Stimulated activated memory B cell treated with anti-CD40 and anti-IgM and Interleukin-4, amounts not matched to agents 10 μg/mL and 1 μg/mL and 100 μg/mL, for 72 hours (primary cell): Measurements from ENCODE around the gene FOXQ1.

Source experiments
- ATAC-seq: fragments of 150-1000 bp; cut with Tn5 transposase; 2 replicates; pipeline ENCODE4 v1.10.0; 2021
- H3K27ac Mint-ChIP-seq: one replicate; pipeline ENCODE4 v1.8.0; 2022; ENCODE audit warnings: mild to moderate bottlenecking, mixed read lengths
- H3K27me3 Mint-ChIP-seq: one replicate; pipeline ENCODE4 v1.8.0; 2022; ENCODE audit warnings: mixed read lengths
- H3K36me3 Mint-ChIP-seq: one replicate; pipeline ENCODE4 v1.8.0; 2022; ENCODE audit warnings: mixed read lengths
- H3K4me1 Mint-ChIP-seq: one replicate; pipeline ENCODE4 v1.8.0; 2022; ENCODE audit warnings: mixed read lengths
- H3K4me3 Mint-ChIP-seq: one replicate; pipeline ENCODE4 v1.8.0; 2022; ENCODE audit warnings: mild to moderate bottlenecking, moderate library complexity, mixed read lengths
- H3K9me3 Mint-ChIP-seq: one replicate; pipeline ENCODE4 v1.8.0; 2022; ENCODE audit warnings: mixed read lengths

FOXQ1 gene

GRCh38 chr6:1281746-1282145 lies 30.2 kb upstream of the FOXQ1 start:
- no peak for ATAC-seq
- H3K4me1 Mint-ChIP-seq: no peaks in the 10 kb centered on the region
- peaks cover 41% of the 10 kb centered on the region for H3K27me3 Mint-ChIP-seq
- H3K9me3 Mint-ChIP-seq: no peaks in the 10 kb centered on the region
- H3K4me3 Mint-ChIP-seq: no peak overlapping the region
- H3K27ac Mint-ChIP-seq: no peak overlapping the region
- H3K36me3 Mint-ChIP-seq: no peaks in the 10 kb centered on the region

DNA sequence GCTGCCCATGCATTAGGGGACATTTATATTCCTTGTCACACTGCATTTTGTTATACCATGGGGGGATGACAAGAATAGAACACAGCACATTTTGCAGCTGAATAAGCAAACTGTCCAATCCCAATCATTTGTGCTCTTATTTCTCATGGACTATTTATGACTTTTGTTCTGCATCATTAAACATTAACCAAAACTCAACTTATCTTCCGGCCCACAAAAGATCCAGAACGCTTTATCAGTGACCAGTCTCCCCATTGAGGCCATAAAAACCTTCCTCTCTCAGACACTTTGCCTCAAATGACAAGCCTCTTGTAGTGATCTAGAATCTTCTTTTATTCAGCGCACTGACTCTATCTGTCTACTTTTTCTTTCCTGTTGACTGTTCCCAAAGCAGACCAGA lies 28.4 kb upstream of the FOXQ1 start:
- H3K36me3 Mint-ChIP-seq: no peaks in the 10 kb centered on the region
- ATAC-seq: no peak
- H3K27me3 Mint-ChIP-seq: peaks cover 48% of the 10 kb centered on the region
- H3K9me3 Mint-ChIP-seq: no peaks in the 10 kb centered on the region
- no peak overlapping the region for H3K4me3 Mint-ChIP-seq
- no peak overlapping the region for H3K27ac Mint-ChIP-seq
- H3K4me1 Mint-ChIP-seq: no peaks in the 10 kb centered on the region

DNA sequence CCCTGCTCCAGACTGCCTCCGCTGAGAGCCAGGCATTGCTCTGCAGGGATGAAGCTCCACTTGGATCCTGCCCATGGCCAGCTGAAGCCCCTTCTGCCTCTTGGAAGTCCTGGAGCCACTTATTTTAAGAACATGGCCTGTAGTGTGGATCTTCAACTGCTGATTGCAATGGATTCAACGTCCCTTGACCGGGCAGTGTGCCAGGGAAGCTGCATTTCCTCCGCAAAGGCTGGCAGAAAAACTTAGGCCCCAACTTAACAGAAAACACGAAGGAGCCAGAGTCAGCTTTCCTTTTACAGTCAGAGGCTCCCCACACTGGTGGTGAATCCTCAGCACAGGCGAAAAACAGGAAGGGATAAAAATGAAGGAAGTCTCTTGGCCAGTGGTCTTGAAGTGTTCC lies 26.3 kb upstream of the FOXQ1 start:
- H3K27ac Mint-ChIP-seq: no peak overlapping the region
- H3K27me3 Mint-ChIP-seq: peaks cover 50% of the 10 kb centered on the region
- no peak overlapping the region for H3K4me3 Mint-ChIP-seq
- no peaks in the 10 kb centered on the region for H3K4me1 Mint-ChIP-seq
- no peaks in the 10 kb centered on the region for H3K36me3 Mint-ChIP-seq
- no peak for ATAC-seq
- no peaks in the 10 kb centered on the region for H3K9me3 Mint-ChIP-seq

- Mint-ChIP-seq H3K4me3 (no peak overlapping the region), H3K9me3 (no peaks in the 10 kb centered on the region), H3K4me1 (no peaks in the 10 kb centered on the region), H3K27me3 (peaks cover 46% of the 10 kb centered on the region), H3K36me3 (no peaks in the 10 kb centered on the region), H3K27ac (no peak overlapping the region)
- no peak for ATAC-seq
Measured at GRCh38 chr6:1285956-1286355, 25.9 kb upstream of the FOXQ1 start.

GRCh38 chr6:1287103-1287591 lies 24.8 kb upstream of the FOXQ1 start:
- no peak for ATAC-seq
- Mint-ChIP-seq H3K9me3 (no peaks in the 10 kb centered on the region), H3K4me3 (no peak overlapping the region), H3K4me1 (no peaks in the 10 kb centered on the region), H3K27ac (no peak overlapping the region), H3K36me3 (no peaks in the 10 kb centered on the region), H3K27me3 (peaks cover 34% of the 10 kb centered on the region)

DNA sequence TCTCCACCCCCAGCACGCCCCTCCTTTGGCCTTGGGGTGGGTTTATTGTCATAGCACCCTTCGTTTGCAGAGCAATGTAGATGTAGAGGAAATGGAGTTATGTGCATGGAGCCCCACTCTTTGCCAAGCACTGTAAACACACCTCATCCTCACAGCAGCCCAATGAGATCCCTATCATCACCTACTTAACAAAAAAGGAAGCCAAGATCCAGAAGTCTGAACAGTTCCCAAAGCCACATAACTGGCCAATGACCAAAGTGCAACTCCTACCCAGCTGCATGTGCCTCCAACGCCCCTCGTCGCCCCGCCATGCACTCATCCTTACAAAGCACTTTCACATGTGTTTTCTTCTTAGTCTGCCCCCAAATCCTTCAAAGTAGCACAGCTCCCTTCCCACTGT lies 21.8 kb upstream of the FOXQ1 start:
- ATAC-seq: no peak
- H3K36me3 Mint-ChIP-seq: no peaks in the 10 kb centered on the region
- no peak overlapping the region for H3K27ac Mint-ChIP-seq
- H3K4me1 Mint-ChIP-seq: no peaks in the 10 kb centered on the region
- no peak overlapping the region for H3K4me3 Mint-ChIP-seq
- peaks cover 29% of the 10 kb centered on the region for H3K27me3 Mint-ChIP-seq
- peaks cover 7% of the 10 kb centered on the region for H3K9me3 Mint-ChIP-seq

DNA sequence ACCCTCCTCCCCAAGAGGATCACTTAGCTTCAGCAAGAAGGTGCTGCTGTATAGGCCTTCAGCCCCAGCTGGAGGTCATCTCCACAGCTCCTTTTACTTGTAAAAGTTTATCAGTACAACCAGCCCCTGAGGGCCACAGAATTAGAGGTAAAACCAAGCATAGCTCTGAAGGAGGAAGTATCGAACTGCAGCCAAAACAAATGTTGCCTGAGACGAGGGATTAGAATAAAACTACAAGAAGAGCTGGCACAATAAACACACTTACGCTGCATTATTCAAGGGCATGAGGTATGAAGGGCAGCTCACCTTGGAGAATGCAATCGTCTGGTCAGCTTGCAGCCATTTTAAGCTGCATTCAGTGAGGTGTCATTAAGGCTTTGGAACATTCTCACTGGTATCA lies 21.1 kb upstream of the FOXQ1 start:
- no peaks in the 10 kb centered on the region for H3K4me1 Mint-ChIP-seq
- H3K36me3 Mint-ChIP-seq: no peaks in the 10 kb centered on the region
- H3K4me3 Mint-ChIP-seq: no peak overlapping the region
- no peak for ATAC-seq
- H3K27me3 Mint-ChIP-seq: peaks cover 36% of the 10 kb centered on the region
- H3K9me3 Mint-ChIP-seq: peaks cover 9% of the 10 kb centered on the region
- H3K27ac Mint-ChIP-seq: no peak overlapping the region

GRCh38 chr6:1291381-1291780 lies 20.5 kb upstream of the FOXQ1 start:
- Mint-ChIP-seq H3K9me3 (peaks cover 9% of the 10 kb centered on the region), H3K36me3 (no peaks in the 10 kb centered on the region), H3K4me1 (no peaks in the 10 kb centered on the region), H3K27me3 (peaks cover 38% of the 10 kb centered on the region), H3K4me3 (no peak overlapping the region), H3K27ac (no peak overlapping the region)
- ATAC-seq: no peak

- no peaks in the 10 kb centered on the region for H3K36me3 Mint-ChIP-seq
- H3K4me3 Mint-ChIP-seq: no peak overlapping the region
- H3K27me3 Mint-ChIP-seq: peaks cover 39% of the 10 kb centered on the region
- H3K27ac Mint-ChIP-seq: no peak overlapping the region
- H3K4me1 Mint-ChIP-seq: no peaks in the 10 kb centered on the region
- H3K9me3 Mint-ChIP-seq: peaks cover 9% of the 10 kb centered on the region
- ATAC-seq: no peak
Measured at GRCh38 chr6:1295420-1295819, 16.5 kb upstream of the FOXQ1 start.

DNA sequence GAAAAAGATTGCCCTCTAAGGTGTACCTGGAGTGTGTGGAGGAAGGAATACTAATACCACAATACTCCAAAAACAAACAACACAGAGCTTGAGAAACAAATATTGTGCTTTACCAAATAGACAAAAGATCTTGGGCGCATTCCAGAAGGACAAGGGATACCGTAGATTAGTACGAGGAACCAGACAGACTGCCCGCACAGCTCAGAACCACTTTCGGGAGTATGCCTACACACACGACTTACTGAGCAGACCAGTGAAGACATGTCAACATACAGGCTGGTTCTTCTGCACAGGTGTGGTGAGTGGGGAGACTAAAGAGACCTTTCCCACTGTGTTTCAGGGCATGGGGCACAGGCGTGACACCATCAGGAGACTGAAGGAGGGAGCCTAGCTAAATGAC lies 15.8 kb upstream of the FOXQ1 start:
- H3K36me3 Mint-ChIP-seq: no peaks in the 10 kb centered on the region
- no peak overlapping the region for H3K27ac Mint-ChIP-seq
- ATAC-seq: no peak
- no peak overlapping the region for H3K4me3 Mint-ChIP-seq
- H3K27me3 Mint-ChIP-seq: peaks cover 38% of the 10 kb centered on the region
- no peaks in the 10 kb centered on the region for H3K4me1 Mint-ChIP-seq
- H3K9me3 Mint-ChIP-seq: peaks cover 9% of the 10 kb centered on the region

DNA sequence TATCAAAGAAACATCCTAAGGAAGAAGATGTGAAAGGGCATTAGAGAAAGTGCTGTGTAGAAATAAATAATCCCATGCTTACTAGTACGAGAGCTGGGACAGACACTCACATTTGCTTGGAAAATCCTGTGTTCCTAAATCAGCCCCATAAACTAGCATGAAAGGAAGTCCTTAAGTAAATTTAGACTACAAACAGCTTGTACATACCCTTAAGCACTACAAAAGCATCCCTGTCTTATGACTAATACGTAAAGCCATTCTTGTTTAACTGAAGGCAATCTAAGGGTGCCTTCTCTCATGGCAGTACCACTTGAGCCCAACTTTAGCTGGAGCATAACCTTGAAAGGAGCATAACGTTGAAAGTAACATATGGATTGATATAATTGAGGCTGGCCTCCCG lies 15.4 kb upstream of the FOXQ1 start:
- H3K27me3 Mint-ChIP-seq: peaks cover 38% of the 10 kb centered on the region

GRCh38 chr6:1297746-1298145 lies 14.2 kb upstream of the FOXQ1 start:
- peaks cover 17% of the 10 kb centered on the region for H3K9me3 Mint-ChIP-seq
- no peak overlapping the region for H3K27ac Mint-ChIP-seq
- peaks cover 38% of the 10 kb centered on the region for H3K27me3 Mint-ChIP-seq
- ATAC-seq: no peak
- no peaks in the 10 kb centered on the region for H3K36me3 Mint-ChIP-seq
- H3K4me3 Mint-ChIP-seq: no peak overlapping the region
- H3K4me1 Mint-ChIP-seq: no peaks in the 10 kb centered on the region

More for the DNA sequence above, 15.4 kb upstream of the FOXQ1 start:
- Mint-ChIP-seq H3K4me3 (no peak overlapping the region), H3K9me3 (peaks cover 11% of the 10 kb centered on the region), H3K36me3 (no peaks in the 10 kb centered on the region), H3K4me1 (no peaks in the 10 kb centered on the region), H3K27ac (no peak overlapping the region)
- no peak for ATAC-seq

- Mint-ChIP-seq H3K27me3 (peaks cover 38% of the 10 kb centered on the region), H3K4me3 (no peak overlapping the region), H3K9me3 (peaks cover 15% of the 10 kb centered on the region)
Measured at GRCh38 chr6:1298768-1299167, 13.1 kb upstream of the FOXQ1 start.

GRCh38 chr6:1306133-1306532 lies 5.8 kb upstream of the FOXQ1 start:
- H3K4me3 Mint-ChIP-seq: no peak overlapping the region
- H3K27ac Mint-ChIP-seq: no peak overlapping the region
- no peaks in the 10 kb centered on the region for H3K36me3 Mint-ChIP-seq
- no peak for ATAC-seq
- peaks cover 14% of the 10 kb centered on the region for H3K9me3 Mint-ChIP-seq
- H3K27me3 Mint-ChIP-seq: peaks cover 36% of the 10 kb centered on the region
- H3K4me1 Mint-ChIP-seq: peaks cover 10% of the 10 kb centered on the region

More at GRCh38 chr6:1298768-1299167, 13.1 kb upstream of the FOXQ1 start:
- H3K27ac Mint-ChIP-seq: no peak overlapping the region
- no peaks in the 10 kb centered on the region for H3K4me1 Mint-ChIP-seq
- no peak for ATAC-seq
- H3K36me3 Mint-ChIP-seq: no peaks in the 10 kb centered on the region

GRCh38 chr6:1309366-1309765 lies 2.5 kb upstream of the FOXQ1 start:
- Mint-ChIP-seq H3K27ac (no peak overlapping the region), H3K27me3 (peaks cover 61% of the 10 kb centered on the region), H3K4me3 (no peak overlapping the region), H3K9me3 (peaks cover 6% of the 10 kb centered on the region), H3K36me3 (peaks cover 5% of the 10 kb centered on the region), H3K4me1 (peaks cover 26% of the 10 kb centered on the region)
- ATAC-seq: no peak

DNA sequence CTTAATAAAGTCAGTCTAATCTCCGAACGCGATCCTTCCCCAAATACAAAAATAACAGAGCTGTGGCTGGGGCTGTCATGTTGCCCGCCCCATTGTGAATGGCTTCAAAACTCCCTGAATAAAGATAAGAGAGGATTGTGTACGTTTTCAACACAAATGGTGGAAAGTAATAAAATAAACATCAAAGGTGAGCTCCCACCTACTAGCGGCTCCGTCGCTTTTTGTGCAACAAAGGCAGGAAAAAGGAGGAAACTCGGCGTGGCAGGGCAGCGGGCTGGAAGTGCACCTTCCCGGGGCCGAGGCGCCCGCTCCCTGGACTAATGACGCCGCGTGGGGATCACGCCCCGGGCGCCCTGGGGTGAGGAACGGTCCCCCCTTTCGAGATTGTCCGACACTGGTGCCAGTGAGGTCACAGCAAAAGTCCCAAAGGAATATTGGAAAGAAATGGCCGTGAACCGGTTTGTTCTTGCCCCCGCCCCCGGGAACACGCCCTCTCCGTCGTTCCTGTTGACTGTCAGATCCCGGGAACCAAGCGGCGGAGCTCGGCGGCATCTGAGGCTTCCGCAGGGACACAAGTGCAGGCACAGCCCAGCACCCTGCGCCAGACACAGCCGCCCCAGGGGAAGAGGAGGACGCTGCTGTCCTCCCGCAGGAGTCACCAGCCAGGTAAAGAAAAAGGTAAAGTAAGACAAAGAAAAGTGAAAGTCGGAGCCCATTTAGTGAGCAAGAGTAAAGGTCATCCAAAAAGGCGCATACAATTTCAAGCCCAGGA lies 1.1 kb upstream of the FOXQ1 start:
- peaks cover 33% of the 10 kb centered on the region for H3K4me1 Mint-ChIP-seq
- H3K27me3 Mint-ChIP-seq: peaks cover 72% of the 10 kb centered on the region
- peak overlapping the region; percentile 77 for H3K4me3 Mint-ChIP-seq
- H3K9me3 Mint-ChIP-seq: peaks cover 6% of the 10 kb centered on the region
- no peak overlapping the region for H3K27ac Mint-ChIP-seq
- ATAC-seq: no peak
- H3K36me3 Mint-ChIP-seq: peaks cover 5% of the 10 kb centered on the region
